HG03139 (cell line): Measurements from ENCODE around the gene KRT12.

Experiments used
- ATAC-seq: cut with Tn5 transposase; IDR thresholded peaks from one replicate; pipeline ENCODE4 v1.9.1; 2021; ENCODE audit not compliant: unreplicated experiment

KRT12 gene

DNA sequence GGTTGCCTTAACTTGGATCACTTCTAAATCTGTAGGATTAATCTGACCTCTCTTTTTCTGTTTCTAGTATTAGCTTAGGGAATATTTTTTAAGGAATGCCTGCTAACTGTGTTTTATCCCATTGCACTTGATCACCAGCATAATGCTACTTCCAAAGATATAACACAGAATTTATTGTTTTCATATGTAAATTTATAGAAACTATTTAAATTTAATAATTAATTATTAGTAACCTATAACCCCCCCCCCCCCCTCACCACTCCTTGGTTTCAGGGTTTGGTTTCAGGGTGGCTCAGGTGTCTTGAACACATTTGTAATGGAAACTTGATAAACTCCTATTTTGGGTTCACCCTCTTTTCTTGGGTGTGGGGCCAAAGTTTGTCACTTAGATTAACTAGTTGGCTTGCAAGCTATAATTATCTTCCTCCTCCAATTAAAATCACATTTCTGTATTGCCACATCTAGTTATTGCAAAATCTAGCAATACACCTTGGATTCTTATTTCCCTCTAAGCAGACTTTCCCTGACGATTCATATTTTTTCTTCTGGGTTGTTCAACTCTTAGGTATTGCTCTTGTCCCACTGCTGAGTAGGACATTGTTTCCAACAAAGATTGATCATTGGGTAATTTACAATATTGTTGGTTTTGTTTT, 18.3 kb downstream of the KRT12 start:
- ATAC-seq = no peak

DNA sequence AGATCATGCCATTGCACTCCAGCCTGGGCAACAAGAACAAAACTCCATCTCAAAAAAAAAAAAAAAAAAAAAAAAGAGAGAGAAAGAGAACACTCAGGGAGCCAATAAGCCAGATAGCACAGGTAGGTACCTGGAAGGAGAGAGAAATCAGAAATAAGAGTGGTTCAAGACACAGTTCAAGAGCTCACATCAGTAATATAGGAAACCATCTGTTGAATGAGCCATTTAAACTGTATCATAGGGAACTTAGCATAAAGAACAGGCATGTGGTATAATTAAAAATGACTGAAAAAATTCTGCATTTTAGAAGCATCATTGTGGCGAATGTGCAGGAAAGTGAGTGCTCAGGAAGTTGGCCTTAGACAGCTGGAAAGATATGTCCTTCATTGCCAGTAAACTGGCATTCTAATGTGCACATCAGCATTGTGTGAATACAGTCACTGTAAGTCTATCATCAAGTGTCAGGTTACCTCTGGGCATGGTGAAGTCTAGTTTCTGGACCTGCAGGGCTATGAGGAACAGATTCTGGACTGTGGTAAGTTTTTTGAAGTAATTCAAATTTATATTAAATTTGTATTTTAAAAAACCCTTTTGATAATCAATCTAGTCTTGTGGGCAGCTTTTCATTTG, 20.4 kb downstream of the KRT12 start:
- ATAC-seq = no peak

DNA sequence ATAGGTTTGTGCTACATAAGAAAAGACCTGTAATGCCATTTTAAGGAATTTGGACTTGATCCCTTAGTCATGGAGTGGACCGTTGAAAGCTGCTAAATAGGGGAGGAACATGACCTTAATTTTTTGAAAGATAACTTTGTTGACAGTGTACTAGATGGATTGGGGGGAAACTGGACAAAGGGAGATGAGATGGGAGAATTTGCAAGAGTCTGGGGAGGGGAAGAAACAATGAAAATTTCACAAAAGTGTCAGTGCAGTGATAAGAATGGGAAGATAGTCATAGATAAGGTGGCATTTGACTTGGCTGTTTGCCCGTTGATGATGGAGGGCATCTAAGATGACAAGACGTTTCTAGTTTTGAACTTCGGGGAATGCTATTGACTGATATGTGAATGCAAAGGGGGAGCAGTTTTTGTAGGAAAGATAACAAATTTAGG, 22.3 kb downstream of the KRT12 start:
- no peak for ATAC-seq

DNA sequence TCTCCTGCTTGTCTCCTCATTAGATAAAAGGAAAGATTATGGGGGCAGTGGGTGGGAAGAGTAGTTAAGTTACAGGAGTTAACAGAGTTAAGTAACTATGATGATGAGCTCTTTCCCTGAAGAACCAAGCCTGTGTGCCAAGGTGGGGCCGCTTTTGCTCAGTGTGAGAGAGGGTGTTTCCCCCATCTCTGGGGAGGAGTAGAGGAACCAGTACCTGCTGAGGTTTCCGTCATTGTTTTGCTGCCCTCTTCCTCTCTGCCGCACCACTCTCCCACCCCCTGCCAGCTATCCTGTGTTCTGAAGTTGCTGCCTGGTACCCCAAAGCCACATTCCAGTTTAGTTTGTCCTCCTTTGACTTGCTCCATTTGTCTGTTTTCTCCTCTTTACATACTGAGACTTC, 23.8 kb downstream of the KRT12 start:
- ATAC-seq = no peak

DNA sequence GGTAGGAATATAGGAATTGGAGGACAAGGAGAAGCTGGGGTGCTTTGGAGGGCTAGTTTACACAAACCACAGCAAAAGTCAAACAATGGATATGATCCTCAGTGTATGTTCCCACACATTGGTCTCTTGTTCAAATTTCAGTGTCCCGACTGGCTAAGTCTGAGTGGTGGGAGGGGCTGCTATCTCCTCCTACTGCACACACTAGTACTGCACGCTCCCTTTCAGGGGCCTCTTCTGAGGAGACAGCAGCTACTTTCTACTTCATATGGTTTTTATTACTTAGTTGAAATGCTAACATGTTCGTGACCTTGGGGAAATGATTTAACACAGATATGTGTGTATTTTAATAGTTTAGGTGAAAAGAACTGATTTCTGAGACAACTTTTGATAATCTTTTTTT, 25.8 kb downstream of the KRT12 start:
- no peak for ATAC-seq

DNA sequence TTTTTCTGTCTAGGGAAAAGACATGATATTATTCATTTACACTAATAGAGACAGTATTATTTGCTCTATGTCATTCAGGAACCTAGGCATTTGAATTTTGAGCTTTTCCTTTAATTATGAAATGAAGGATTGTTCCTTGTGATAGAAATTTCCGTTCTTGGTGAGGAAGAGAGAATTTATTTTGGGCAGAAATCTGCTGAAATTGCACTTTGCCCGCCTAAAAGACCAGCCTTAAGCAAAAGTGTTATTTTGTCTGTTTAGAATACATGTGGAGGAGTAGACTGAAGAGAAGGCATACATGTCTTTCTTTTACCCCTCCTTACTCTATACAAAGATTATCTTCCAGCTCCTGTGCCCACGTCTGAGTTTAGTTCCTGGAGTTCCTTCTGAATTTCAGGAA, 27.8 kb downstream of the KRT12 start:
- no peak for ATAC-seq

DNA sequence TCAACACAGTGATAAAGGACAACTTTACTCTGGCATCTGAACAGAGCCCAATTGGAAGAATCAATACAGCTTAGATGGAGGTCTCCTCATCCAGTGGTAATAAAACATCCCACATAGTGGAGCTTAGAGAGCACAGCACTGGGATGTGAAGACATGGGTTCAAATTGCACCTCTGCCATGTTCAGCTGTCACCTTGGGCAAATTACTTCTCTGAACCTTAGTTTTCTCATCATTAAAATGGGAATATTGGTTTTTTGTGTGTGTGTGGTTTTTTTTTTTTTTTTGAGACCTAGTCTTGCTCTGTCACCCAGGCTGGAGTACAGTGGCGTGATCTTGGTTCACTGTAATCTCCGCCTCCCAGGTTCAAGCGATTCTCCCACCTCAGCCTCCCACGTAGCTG, 31.0 kb downstream of the KRT12 start:
- no peak for ATAC-seq

DNA sequence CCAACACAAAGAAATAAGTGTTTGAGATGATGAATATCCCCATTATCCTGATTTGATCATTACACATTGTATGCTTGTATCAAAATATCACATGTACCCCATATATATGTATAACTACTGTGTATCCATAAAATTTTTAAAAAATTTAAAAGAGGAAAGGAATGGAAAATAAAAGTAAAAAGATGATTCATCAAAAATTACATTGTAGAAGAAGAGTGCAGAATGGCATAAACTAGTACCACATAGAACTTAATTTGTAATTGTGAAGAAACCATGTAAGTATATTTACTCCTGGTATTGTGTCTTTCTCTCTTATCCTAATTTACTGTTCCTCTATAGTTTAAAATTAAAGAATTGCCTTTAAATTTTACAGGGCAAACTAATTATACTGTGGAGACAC, 33.1 kb downstream of the KRT12 start:
- ATAC-seq = no peak

DNA sequence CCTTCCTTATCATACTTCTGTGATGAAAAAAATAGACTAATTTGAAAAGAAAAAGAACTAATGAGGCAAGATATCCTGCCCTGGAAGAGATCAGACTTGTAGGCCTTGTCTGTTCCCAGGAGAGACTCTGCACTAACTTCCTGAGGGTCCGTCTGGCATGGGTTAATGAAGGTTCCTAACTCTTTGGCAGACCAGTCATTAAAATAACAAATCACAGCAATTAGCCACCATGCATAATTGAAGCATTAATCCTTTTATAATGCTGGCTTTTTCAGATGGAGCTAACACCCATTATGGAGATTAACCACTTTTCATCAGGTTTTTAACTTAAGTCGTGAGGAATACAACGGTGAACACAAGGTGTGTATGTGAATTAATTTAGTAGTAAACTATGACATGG, 34.2 kb downstream of the KRT12 start:
- no peak for ATAC-seq

DNA sequence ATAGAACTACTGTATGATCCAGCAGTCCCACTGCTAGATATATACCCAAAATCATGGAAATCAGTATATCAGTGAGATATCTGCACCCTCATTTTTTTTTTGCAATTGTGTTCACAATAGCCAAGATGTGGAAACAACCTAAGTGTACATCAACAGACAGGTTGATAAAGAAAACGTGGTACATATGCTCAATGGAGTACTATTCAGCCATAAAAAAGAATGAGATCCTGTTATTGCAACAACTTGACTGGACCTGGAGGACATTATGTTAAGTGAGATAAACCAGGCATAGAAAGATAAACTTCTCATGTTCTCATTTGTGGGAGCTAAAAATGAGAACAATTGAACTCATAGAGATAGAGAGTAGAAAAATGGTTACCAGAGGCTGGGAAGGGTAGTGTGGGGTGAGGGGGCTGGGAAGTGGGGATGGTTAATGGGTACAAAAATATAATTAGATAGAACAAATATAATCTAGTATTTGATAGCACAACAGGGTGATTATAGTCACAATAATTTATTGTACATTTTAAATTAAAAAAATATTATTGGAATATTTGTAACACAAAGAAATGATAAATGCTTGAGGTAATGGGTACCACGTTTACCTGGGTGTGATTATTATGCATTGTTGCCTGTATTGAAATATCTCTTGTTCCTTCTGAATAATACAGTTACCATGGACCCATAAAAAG, 36.8 kb downstream of the KRT12 start:
- no peak for ATAC-seq

DNA sequence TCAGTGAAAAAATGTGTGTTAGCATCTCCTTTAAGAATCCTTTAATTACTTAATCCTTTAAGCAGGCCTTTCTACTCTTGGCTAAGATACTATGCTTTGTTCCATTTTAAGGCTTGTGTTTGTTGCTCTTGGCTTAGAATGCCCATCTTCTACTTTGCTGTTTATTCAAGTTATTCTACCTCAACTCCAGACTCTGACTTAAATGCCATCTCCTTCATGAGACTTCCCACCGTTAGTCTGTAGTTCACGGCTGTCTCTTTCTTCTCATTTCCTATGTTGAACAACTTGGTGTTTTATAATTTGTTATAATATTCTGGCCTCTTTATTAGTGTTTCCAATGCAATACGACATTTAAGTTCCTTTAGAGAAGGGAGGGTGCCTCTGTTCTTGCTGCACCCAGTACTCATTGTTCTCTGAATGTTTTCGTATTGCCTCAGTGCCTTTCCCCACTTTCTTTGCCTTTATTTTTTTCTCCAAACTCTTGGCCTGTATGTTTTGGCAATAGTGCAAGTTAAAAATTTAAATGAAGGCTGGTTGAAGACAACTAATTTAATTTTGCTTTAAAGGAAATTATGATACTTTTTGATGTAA, 38.5 kb downstream of the KRT12 start:
- no peak for ATAC-seq

DNA sequence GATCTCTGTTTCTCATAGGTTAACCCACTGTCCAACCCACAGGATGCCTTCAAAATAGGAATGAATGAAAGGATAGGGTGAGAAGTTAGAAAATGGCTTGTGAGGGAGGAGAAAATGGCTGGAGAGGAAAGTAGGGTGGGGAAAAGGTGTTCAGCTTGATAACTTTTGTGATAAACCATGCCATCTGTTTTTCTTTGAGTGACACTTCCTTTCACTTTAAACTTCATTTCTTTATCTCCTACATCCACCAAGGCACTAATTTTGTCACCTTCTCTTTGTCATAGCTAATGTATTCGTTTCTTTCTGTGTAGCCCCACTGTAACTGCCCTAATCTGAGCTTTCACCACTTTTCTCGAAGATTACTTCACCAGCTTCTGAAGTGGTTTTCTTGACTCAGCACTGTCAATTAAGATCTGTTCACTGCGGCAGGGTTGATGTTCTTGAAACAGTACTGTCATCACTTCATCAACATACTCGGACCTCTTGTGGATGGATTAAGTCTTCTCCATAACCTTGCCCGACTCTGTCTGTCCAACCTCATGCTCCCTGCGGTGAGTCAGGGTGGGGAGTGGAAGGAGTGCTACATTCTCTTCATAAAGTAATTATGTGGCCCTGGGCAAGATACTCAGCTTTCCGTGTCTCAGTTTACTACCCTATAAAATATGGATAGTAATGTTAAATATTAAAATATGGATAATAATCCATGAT, 39.1 kb downstream of the KRT12 start:
- ATAC-seq = no peak

DNA sequence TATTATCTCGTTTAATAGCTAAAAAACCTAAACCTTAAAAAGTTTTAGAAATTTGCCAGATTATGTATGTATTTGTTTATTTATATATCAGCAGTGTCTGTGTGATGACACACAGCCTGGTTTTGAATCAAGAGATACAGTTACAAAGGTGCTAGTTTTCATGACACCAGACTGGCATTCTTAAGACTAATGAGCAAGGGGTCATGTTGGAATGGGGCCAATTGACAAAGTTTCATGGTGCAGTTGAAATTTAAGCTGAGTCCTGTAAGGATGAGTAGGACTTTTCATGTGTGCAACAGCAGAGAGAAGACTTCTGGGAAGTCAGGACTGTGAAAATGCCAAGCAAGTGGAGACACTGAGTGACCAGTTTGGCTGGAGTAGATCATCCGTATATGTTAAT, 41.4 kb downstream of the KRT12 start:
- ATAC-seq = no peak

DNA sequence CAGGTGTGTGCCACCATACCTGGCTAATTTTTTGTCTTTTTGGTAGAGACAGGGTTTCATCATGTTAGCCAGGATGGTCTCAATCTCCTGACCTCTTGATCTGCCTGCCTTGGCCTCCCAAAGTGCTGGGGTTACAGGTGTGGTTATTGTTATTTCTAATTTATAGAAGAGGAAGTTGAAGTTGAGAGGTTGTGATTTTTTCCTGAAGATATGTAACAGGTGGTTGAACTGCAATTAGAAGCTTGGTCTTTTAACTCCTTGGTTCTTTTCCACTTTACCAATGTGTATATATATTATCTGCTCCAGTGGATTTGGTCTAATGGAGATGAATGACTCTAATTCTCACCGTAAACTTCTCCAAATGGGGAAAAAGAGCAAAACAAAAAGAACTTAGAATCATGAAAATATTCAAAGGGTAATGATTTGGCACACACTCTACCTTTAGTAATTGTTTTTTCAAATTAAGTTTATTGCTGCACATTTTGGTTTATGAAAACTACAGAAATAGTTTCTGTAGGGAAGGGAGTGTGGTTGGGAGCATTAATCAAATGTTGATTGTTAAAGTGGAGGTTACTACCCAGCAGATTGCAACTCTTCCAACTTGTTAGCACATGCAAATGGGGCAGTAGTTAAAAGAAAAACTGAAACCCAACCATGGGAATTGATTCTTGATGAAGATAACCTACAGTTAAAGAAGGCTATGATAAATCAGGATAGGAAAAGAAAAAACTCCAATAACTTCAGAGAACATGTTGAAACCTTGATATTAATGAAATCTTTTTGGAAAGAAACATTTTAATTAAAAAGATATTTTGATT, 42.8 kb downstream of the KRT12 start:
- no peak for ATAC-seq

DNA sequence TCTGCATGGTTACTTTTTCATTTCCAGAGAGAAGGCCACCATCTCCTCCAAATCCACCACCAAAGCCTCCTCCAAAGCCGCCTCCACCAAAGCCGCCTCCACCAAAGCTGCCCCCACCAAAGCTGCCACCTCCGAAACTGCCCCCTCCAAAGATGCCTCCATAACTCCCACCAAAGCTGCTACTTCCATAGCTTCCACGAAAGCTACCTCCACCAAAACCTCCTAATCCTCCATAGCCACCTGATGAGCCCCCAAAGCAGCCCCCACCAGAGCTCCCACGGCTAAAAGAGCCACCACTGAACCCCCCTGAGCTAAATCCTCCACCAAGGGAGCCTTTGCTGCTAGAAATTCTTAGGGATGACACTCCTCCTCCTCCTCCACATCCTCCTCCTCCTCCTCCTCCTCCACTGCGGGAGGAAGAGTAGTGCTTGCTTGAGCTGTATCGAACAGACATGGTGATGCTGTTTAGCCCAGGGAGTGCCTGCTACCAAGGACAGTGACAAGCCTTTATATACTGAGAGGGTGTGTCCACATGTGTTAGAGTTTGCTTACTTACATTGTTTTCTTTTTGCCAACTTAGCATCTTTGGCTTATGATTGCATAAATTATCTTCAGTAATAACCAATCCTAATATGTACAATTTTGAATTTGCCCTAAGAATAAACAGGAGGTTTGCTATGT, 44.8 kb downstream of the KRT12 start, which contains the start of gene KRT10:
KRT10 (minus strand) TSS at position 483 of the 681 bp plus-strand sequence; CDS start at position 454, 29 bp downstream.
- ATAC-seq = no peak

DNA sequence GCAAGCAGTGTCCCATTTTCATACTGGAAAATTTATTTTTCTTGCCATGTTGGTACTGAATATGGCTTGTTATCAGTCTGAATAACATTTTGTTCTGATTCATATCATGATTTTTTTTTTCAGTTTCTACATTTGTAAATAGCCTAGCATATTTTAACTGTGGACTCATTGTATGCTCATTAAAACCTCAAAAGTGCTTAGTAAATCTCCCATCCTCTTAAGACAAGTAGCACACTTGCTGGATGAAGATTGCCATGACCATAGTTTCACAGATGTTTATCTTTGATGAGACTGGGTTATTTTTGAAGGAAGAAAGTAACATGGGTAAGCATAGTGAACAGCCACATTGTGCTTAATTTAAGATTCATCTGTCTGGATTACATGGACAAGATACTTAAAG, 45.5 kb downstream of the KRT12 start:
- ATAC-seq = no peak

DNA sequence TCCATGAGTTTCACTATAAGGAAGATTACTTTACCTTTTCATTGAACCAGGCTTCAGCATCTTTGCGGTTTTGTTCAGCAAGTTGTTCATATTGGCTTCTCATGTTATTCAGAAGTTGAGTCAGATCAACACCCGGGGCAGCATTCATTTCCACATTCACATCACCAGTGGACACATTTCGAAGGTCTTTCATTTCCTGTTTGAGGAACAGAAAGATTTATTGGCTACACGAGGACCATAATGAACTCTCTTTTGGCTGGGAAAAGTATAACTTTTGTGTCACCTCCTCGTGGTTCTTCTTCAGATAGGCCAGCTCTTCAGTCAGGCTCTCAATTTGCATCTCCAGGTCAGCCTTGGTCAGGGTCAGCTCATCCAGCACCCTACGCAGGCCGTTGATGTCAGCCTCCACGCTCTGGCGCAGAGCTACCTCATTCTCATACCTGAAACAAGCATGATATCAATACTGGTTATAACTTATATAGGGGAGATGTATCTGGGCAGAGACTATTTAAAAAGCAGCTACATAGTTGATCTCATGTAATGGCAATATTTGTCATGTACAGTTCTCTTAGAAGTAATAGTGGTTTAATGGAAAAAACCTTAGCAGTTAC, 46.7 kb downstream of the KRT12 start:
- ATAC-seq = no peak

DNA sequence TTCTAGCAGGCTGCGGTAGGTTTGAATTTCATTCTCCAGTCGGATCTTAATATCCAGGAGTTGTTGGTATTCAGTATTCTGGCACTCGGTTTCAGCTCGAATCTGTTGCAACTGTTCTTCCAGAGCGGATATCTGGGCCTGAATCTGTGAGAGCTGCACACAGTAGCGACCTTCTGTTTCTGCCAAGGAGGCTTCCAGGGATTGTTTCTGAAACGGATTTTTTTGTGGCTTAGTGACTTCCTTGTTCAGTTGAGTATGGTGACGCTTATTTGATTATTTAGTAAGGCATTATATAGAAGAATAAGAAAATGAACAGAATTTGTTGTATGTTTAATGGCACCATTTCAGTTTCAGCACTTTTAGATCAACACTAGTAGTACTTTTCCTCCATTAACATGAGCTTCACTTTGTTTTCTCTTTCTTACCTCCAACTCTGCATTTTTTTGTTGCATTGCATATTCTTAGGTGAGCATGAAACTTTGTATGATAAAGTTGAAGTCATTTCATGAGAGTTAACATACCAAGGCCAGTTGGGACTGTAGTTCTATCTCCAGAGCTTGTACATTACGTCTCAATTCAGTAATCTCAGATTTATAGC, 47.4 kb downstream of the KRT12 start:
- ATAC-seq = no peak
